ENCODE results near the gene TMEM72. TPM values are rescaled to one million over a fixed set of nuclear protein-coding genes. Genes with fewer than 3 reads are reported as not detected.

The TMEM72 gene
- total RNA-seq, 1 experiment from 2014 or later, result not detected

- in situ Hi-C loops (cut with HindIII; ENCODE audit: low pct_unique_long_range_greater_than_20kb, low sequenced_read_pairs), result no loop called here
- ATAC-seq, result 0 out of 2 replicates have a peak, but pooled peaks have one; percentile 29
- Histone ChIP-seq H3K36me3 (ENCODE audit: control insufficient read depth, insufficient read depth, low read length) (no peaks in the 10 kb centered on the region), H3K9me3 (ENCODE audit: control insufficient read depth, insufficient read depth, low read depth, low read length) (no peaks in the 10 kb centered on the region), H3K4me1 (ENCODE audit: control insufficient read depth, insufficient read depth, low read length) (no peaks in the 10 kb centered on the region; the same call in 1 of the 2 replicates), H3K4me3 (ENCODE audit: low read depth in 2 of 2, low read length in 2 of 2) (no peak overlapping the region), H3K27me3 (ENCODE audit: control insufficient read depth, insufficient read depth, low read length) (peaks cover 3% of the 10 kb centered on the region), H3K27ac (ENCODE audit: low read length) (no peak overlapping the region)
- CTCF ChIA-PET, result no interaction called here
- BruUV-seq (replicated peaks), result no TSS peak
- no peak for DNase-seq (ENCODE audit: low read depth, low spot score)
- intact Hi-C loops (cut with micrococcal nuclease; ENCODE audit: unreplicated experiment), result no loop called here
- TF ChIP-seq SIN3A (IDR thresholded peaks at IDR 0.05; ENCODE audit: borderline replicate concordance, insufficient read depth, low read depth, low read length) (no peak), POLR2AphosphoS5 (IDR thresholded peaks at IDR 0.05; ENCODE audit: low read depth, low read length) (no peak), CTCF (IDR thresholded peaks at IDR 0.05) (no peak), TCF7L2 (IDR thresholded peaks at IDR 0.05; ENCODE audit: low read depth, low read length) (no peak)
- TF ChIP-seq, protein P1, sequence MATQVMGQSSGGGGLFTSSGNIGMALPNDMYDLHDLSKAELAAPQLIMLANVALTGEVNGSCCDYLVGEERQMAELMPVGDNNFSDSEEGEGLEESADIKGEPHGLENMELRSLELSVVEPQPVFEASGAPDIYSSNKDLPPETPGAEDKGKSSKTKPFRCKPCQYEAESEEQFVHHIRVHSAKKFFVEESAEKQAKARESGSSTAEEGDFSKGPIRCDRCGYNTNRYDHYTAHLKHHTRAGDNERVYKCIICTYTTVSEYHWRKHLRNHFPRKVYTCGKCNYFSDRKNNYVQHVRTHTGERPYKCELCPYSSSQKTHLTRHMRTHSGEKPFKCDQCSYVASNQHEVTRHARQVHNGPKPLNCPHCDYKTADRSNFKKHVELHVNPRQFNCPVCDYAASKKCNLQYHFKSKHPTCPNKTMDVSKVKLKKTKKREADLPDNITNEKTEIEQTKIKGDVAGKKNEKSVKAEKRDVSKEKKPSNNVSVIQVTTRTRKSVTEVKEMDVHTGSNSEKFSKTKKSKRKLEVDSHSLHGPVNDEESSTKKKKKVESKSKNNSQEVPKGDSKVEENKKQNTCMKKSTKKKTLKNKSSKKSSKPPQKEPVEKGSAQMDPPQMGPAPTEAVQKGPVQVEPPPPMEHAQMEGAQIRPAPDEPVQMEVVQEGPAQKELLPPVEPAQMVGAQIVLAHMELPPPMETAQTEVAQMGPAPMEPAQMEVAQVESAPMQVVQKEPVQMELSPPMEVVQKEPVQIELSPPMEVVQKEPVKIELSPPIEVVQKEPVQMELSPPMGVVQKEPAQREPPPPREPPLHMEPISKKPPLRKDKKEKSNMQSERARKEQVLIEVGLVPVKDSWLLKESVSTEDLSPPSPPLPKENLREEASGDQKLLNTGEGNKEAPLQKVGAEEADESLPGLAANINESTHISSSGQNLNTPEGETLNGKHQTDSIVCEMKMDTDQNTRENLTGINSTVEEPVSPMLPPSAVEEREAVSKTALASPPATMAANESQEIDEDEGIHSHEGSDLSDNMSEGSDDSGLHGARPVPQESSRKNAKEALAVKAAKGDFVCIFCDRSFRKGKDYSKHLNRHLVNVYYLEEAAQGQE (IDR thresholded peaks at IDR 0.05; ENCODE audit: insufficient read depth in 1 of 2, low read depth in 2 of 2, low read length in 1 of 2), result no peak
- POLR2A ChIA-PET, result no interaction called here
These were observed 814 bp downstream of the TMEM72 start for GRCh38 chr10:44911951-44912350.

GRCh38 chr10:44913350-44914081, 2.4 kb downstream of the TMEM72 start:
- ChIA-PET POLR2A (no interaction called here), CTCF (no interaction called here)
- Histone ChIP-seq H3K4me3 (ENCODE audit: low read depth in 2 of 2, low read length in 2 of 2) (no peak overlapping the region), H3K4me1 (ENCODE audit: control insufficient read depth, insufficient read depth, low read length) (no peaks in the 10 kb centered on the region), H3K27me3 (ENCODE audit: control insufficient read depth, insufficient read depth, low read length) (no peaks in the 10 kb centered on the region; the same call in none of the 2 replicates), H3K27ac (ENCODE audit: low read length) (no peak overlapping the region), H3K9me3 (ENCODE audit: control insufficient read depth, insufficient read depth, low read depth, low read length) (no peaks in the 10 kb centered on the region), H3K36me3 (ENCODE audit: control insufficient read depth, insufficient read depth, low read length) (no peaks in the 10 kb centered on the region)
- in situ Hi-C loops (cut with HindIII; ENCODE audit: low pct_unique_long_range_greater_than_20kb, low sequenced_read_pairs) (no loop called here), intact Hi-C loops (cut with micrococcal nuclease; ENCODE audit: unreplicated experiment) (no loop called here)
- no peak for DNase-seq (ENCODE audit: low read depth, low spot score)
- BruUV-seq (replicated peaks), result no TSS peak
- TF ChIP-seq SIN3A (IDR thresholded peaks at IDR 0.05; ENCODE audit: borderline replicate concordance, insufficient read depth, low read depth, low read length) (no peak), POLR2AphosphoS5 (IDR thresholded peaks at IDR 0.05; ENCODE audit: low read depth, low read length) (no peak), TCF7L2 (IDR thresholded peaks at IDR 0.05; ENCODE audit: low read depth, low read length) (no peak), CTCF (IDR thresholded peaks at IDR 0.05) (no peak)
- TF ChIP-seq, protein P1 (IDR thresholded peaks at IDR 0.05; ENCODE audit: insufficient read depth in 1 of 2, low read depth in 2 of 2, low read length in 1 of 2), result no peak
- no peak for ATAC-seq
